GM12878 (cell line): ENCODE data around the gene EP400. TPM values are rescaled to one million over a fixed set of nuclear protein-coding genes. Genes with fewer than 3 reads are reported as not detected.

Experiments used
- ATAC-seq: fragments of 200-7000 bp; cut with Tn5 transposase; 3 replicates; pipeline ENCODE4 v1.9.1; 2020; ENCODE audit warnings: mild to moderate bottlenecking, moderate library complexity
- BruUV-seq: library from RNA; stranded (reverse); fragments of 400-500 nt; replicated peaks from 2 replicates; lab custom pipeline; 2021; lab: Mats Ljungman, UMichigan
- CTCF ChIA-PET: fragments of 300-600 bp; sonication (Branson Sonifier 250); formaldehyde crosslinking; extraction: SDS; loops from one replicate; lab custom pipeline; 2021; ENCODE audit warnings: inconsistent platforms; lab: Yijun Ruan, JAX
- POLR2A ChIA-PET: fragments of 350-600 bp; formaldehyde crosslinking; extraction: SDS; loops from one replicate; lab custom pipeline; 2021; ENCODE audit warnings: inconsistent platforms; lab: Charles Lee
- RAD21 ChIA-PET: fragments of 300-600 bp; sonication (Branson Sonifier 250); formaldehyde crosslinking; loops from one replicate; lab custom pipeline; 2023; ENCODE audit warnings: antibody characterized with exemption; ENCODE audit not compliant: unreplicated experiment; lab: Charles Lee
- SMC1A ChIA-PET: fragments of 300-600 bp; sonication (Branson Sonifier 250); formaldehyde crosslinking; loops from one replicate; lab custom pipeline; 2023; ENCODE audit not compliant: unreplicated experiment, uncharacterized antibody; lab: Charles Lee
- DNase-seq: peaks from one replicate; pipeline ENCODE4 v3.0.0-alpha.2; 2011; ENCODE audit warnings: low read depth, low spot score
- FAIRE-seq: peaks from 3 replicates; lab custom pipeline; 2011; peaks lifted over from hg19 to GRCh38; lab: Jason Lieb, UNC
- H2AFZ ChIP-seq: 2 replicates; pipeline ENCODE4 v1.6.0; 2011; ENCODE audit warnings: low read depth, low read length, control low read depth; ENCODE audit not compliant: control insufficient read depth
- H3K27ac ChIP-seq: 2 replicates; pipeline ENCODE4 v1.5.1; 2011; ENCODE audit warnings: control low read depth; ENCODE audit not compliant: control insufficient read depth, insufficient read depth
- H3K27me3 ChIP-seq, 2 experiments: replicated peaks in 1 of 2; 2 replicates each; pipeline versions ENCODE4 v1.6.0 to v1.6.1; 2011; ENCODE audit warnings: low read length in 1 of 2; ENCODE audit not compliant: control insufficient read depth in 2 of 2, insufficient read depth in 2 of 2
- H3K36me3 ChIP-seq, 2 experiments: 2 replicates each; pipeline ENCODE4 v1.5.1; 2011; ENCODE audit warnings: low read length in 1 of 2; ENCODE audit not compliant: control insufficient read depth in 2 of 2, insufficient read depth in 2 of 2
- H3K4me1 ChIP-seq: 2 replicates; pipeline ENCODE4 v1.6.1; 2011; ENCODE audit warnings: mild to moderate bottlenecking, low read length, moderate library complexity, mixed read lengths; ENCODE audit not compliant: control insufficient read depth, insufficient read depth
- H3K4me2 ChIP-seq: 2 replicates; pipeline ENCODE4 v1.6.0; 2011; ENCODE audit warnings: control low read depth; ENCODE audit not compliant: control insufficient read depth, insufficient read depth
- H3K4me3 ChIP-seq: fragments of 200-600 bp; sonication (generic); 2 replicates; pipeline ENCODE4 v1.5.1; 2016
- H3K79me2 ChIP-seq: 2 replicates; pipeline ENCODE4 v1.6.0; 2011; ENCODE audit warnings: low read length; ENCODE audit not compliant: control insufficient read depth, insufficient read depth
- H3K9ac ChIP-seq: 2 replicates; pipeline ENCODE4 v1.8.0; 2011; ENCODE audit warnings: low read length, control low read depth, mixed read lengths; ENCODE audit not compliant: control insufficient read depth, insufficient read depth
- H3K9me3 ChIP-seq: replicated peaks from 3 replicates; pipeline ENCODE4 v1.5.1; 2011; ENCODE audit warnings: mild to moderate bottlenecking, low read length; ENCODE audit not compliant: control insufficient read depth, insufficient read depth
- H4K20me1 ChIP-seq: 2 replicates; pipeline ENCODE4 v1.6.0; 2011; ENCODE audit not compliant: control insufficient read depth, insufficient read depth
- BCL3 ChIP-seq: IDR thresholded peaks from 2 replicates; pipeline ENCODE4 v1.6.1; 2011; ENCODE audit warnings: borderline replicate concordance, low read depth, mild to moderate bottlenecking, moderate library complexity, low read length; ENCODE audit not compliant: insufficient read depth, poor library complexity, severe bottlenecking
- BCLAF1 ChIP-seq: fragments of 450-650 bp; IDR thresholded peaks from 2 replicates; pipeline ENCODE4 v1.6.1; 2017; ENCODE audit warnings: antibody characterized with exemption, mild to moderate bottlenecking, moderate library complexity
- CBX5 ChIP-seq: sonication (generic); IDR thresholded peaks from 2 replicates; pipeline ENCODE4 v1.6.1; 2016; ENCODE audit warnings: low read depth, moderate library complexity, mild to moderate bottlenecking, inconsistent platforms
- CHD1 ChIP-seq: IDR thresholded peaks from 2 replicates; pipeline ENCODE4 v1.6.1; 2012; ENCODE audit warnings: low read depth, low read length, improper control_type of control experiment
- CREB1 ChIP-seq: IDR thresholded peaks from 2 replicates; pipeline ENCODE4 v1.6.1; 2012; ENCODE audit warnings: low read depth, mild to moderate bottlenecking, inconsistent platforms
- EP300 ChIP-seq, 2 experiments: fragments of 150-350 bp in 1 of 2; IDR thresholded peaks; 2 replicates each; pipeline ENCODE4 v1.6.1; 2011 to 2012; ENCODE audit warnings: low read depth in 2 of 2, low read length in 2 of 2, borderline replicate concordance in 1 of 2, improper control_type of control experiment in 1 of 2, inconsistent platforms in 1 of 2; ENCODE audit not compliant: control insufficient read depth in 1 of 2
- FOS ChIP-seq: IDR thresholded peaks from 3 replicates; pipeline ENCODE4 v1.6.1; 2011; ENCODE audit warnings: borderline replicate concordance; ENCODE audit not compliant: insufficient read length; ENCODE audit errors: extremely low read depth
- KDM1A ChIP-seq: fragments of 200-600 bp; sonication (generic); IDR thresholded peaks from 2 replicates; pipeline ENCODE4 v1.6.1; 2016; ENCODE audit warnings: borderline replicate concordance
- NRF1 ChIP-seq: conservative IDR thresholded peaks from 2 replicates; pipeline ENCODE4 v1.6.1; 2011; ENCODE audit warnings: mild to moderate bottlenecking, low read depth, low read length, improper control_type of control experiment
- PKNOX1 ChIP-seq: fragments of 450-650 bp; IDR thresholded peaks from 2 replicates; pipeline ENCODE4 v1.6.1; 2016; ENCODE audit warnings: mild to moderate bottlenecking
- SIX5 ChIP-seq: IDR thresholded peaks from 2 replicates; pipeline ENCODE4 v1.6.1; 2011; ENCODE audit warnings: mild to moderate bottlenecking, low read depth, low read length, moderate library complexity; ENCODE audit not compliant: severe bottlenecking
- SMAD1 ChIP-seq: fragments of 450-650 bp; IDR thresholded peaks from 2 replicates; pipeline ENCODE4 v1.6.1; 2018; ENCODE audit warnings: mild to moderate bottlenecking, low read depth; ENCODE audit not compliant: partially characterized antibody
- SMAD5 ChIP-seq: IDR thresholded peaks from 2 replicates; pipeline ENCODE4 v1.6.1; 2016; ENCODE audit warnings: antibody characterized with exemption, low read depth
- SUZ12 ChIP-seq: fragments of 200-600 bp; sonication (generic); IDR thresholded peaks from one replicate; pipeline ENCODE4 v1.6.1; 2018; ENCODE audit warnings: antibody characterized with exemption, mild to moderate bottlenecking; ENCODE audit not compliant: unreplicated experiment
- ZNF217 ChIP-seq: fragments of 450-650 bp; IDR thresholded peaks from 2 replicates; pipeline ENCODE4 v1.6.1; 2017; ENCODE audit warnings: antibody characterized with exemption, mild to moderate bottlenecking
- ZZZ3 ChIP-seq: IDR thresholded peaks from 2 replicates; pipeline ENCODE4 v1.6.1; 2011; ENCODE audit warnings: low read depth; ENCODE audit not compliant: control insufficient read depth, insufficient read length
- WGBS: methylation state at CpG from one replicate; pipeline ENCODE4 v1.1.6; 2016; ENCODE audit warnings: low lambda C conversion rate; ENCODE audit not compliant: insufficient replicate concordance, insufficient coverage; ENCODE audit errors: missing lambda C conversion rate; 5-methylcytosine and 5-hydroxymethylcytosine counted together
- in situ Hi-C: fragments of 300-500 bp; cut with MboI; formaldehyde crosslinking; loops from 9 replicates; pipeline ENCODE4 v1.14.3; 2018; ENCODE audit warnings: mixed read lengths
- intact Hi-C: fragments of 100-400 bp; cut with micrococcal nuclease; formaldehyde crosslinking; loops from one replicate; pipeline ENCODE4 v1.14.2; 2022; ENCODE audit not compliant: unreplicated experiment
- polyA plus RNA-seq, 11 experiments: library from polyadenylated mRNA; depleted of rRNA in 4 of 11; unstranded in 6 of 11; stranded (reverse) in 5 of 11; fragments of >200 nt; fragmentation: Nextera tagmentation in 4 of 11; fragmentation: Illumina TruSeq in 1 of 11; extraction: Ambion mirVana in 4 of 11; extraction: Trizol in 1 of 11; gene quantifications; 1 replicate in 1 of 11; 2 replicates in 10 of 11; pipeline versions ENCODE4 v1.2.1 to v1.2.3, GENCODE V29; 2011 to 2016; ENCODE audit warnings: inconsistent platforms in 2 of 11, missing spikeins in 2 of 11, low read depth in 1 of 11
- total RNA-seq, 4 experiments: library from RNA; depleted of rRNA in 3 of 4; stranded (reverse); fragments of >200 nt in 3 of 4; fragmentation: Illumina TruSeq in 1 of 4; extraction: Trizol in 1 of 4; gene quantifications; 2 replicates each; pipeline versions ENCODE4 v1.2.1 to v1.2.3, GENCODE V29; 2013 to 2021

Gene EP400
- total and polyA plus RNA-seq, 10 of the 15 experiments (the other 5 are each of a cell fraction or from before 2014, with no cell fraction given) = 3.8 to 44.2 (median 8.4) TPM

GRCh38 chr12:131942671-131943070 lies 7.1 kb upstream of the EP400 start:
- 94% methylated on average over 12 of the region's 12 CpGs for WGBS
- Histone ChIP-seq H3K4me1 (no peaks in the 10 kb centered on the region), H3K4me3 (no peak overlapping the region), H3K36me3 (peaks cover 6 to 16% of the 10 kb centered on the region in 2 experiments; a peak in 3 of 4 replicates), H2AFZ (no peak overlapping the region), H3K9ac (no peak overlapping the region), H4K20me1 (no peaks in the 10 kb centered on the region), H3K79me2 (no peaks in the 10 kb centered on the region), H3K27me3 (no peaks in the 10 kb centered on the region), H3K4me2 (no peak overlapping the region), H3K27ac (no peak overlapping the region), H3K9me3 (no peaks in the 10 kb centered on the region)
- no TSS peak for BruUV-seq
- FAIRE-seq = no peak
- TF ChIP-seq NRF1 = no peak
- TF ChIP-seq CHD1 = no peak
- TF ChIP-seq CBX5 = no peak
- TF ChIP-seq SUZ12 = no peak
- no peak for TF ChIP-seq SMAD5
- no peak for TF ChIP-seq KDM1A
- TF ChIP-seq ZZZ3 = no peak
- no peak for TF ChIP-seq BCL3
- no peak for TF ChIP-seq ZNF217
- no peak for TF ChIP-seq BCLAF1
- no peak for TF ChIP-seq EP300 (IDR thresholded peaks at IDR 0.05; ENCODE audit: borderline replicate concordance in 1 of 2, control insufficient read depth in 1 of 2, low read depth in 2 of 2, low read length in 2 of 2)
- no peak for TF ChIP-seq SIX5
- no peak for TF ChIP-seq FOS
- TF ChIP-seq PKNOX1 = no peak
- no peak for TF ChIP-seq CREB1
- no peak for TF ChIP-seq SMAD1
- ChIA-PET POLR2A (no interaction called here), RAD21 (no interaction called here), SMC1A (no interaction called here), CTCF (no interaction called here)
- ATAC-seq = no peak
- no peak for DNase-seq
- intact Hi-C loops = no loop called here
- in situ Hi-C loops = no loop called here
